Transverse colon (tissue), 4 donors: Measurements from ENCODE around the gene FAM170B. TPM values are rescaled to one million over a fixed set of nuclear protein-coding genes. Genes with fewer than 3 reads are reported as not detected.

Experiments
- DNase-seq: peaks from one replicate; pipeline ENCODE4 v3.0.0-alpha.2; 2019
- H3K27ac ChIP-seq, 4 donors: fragments of 200-600 bp; sonication (generic); 2 replicates each; pipeline ENCODE4 v1.5.1; 2016 to 2018; ENCODE audit warnings: inconsistent platforms in 4 of 4
- H3K27me3 ChIP-seq: fragments of 200-600 bp; sonication (generic); 2 replicates; pipeline ENCODE4 v1.5.1; 2017; ENCODE audit warnings: inconsistent platforms
- H3K36me3 ChIP-seq, 4 donors: fragments of 200-600 bp; sonication (generic); 2 replicates each; pipeline ENCODE4 v1.5.1; 2017 to 2019; ENCODE audit warnings: inconsistent platforms in 4 of 4
- H3K4me1 ChIP-seq, 4 donors: fragments of 200-600 bp; sonication (generic); 2 replicates each; pipeline ENCODE4 v1.5.1; 2017 to 2020; ENCODE audit warnings: inconsistent platforms in 4 of 4
- H3K4me3 ChIP-seq, 4 donors: fragments of 200-600 bp; sonication (generic); 1 replicate in 1 of 4; 2 replicates in 3 of 4; pipeline versions ENCODE4 v1.5.1 to v1.6.1; 2017 to 2019; ENCODE audit warnings: inconsistent platforms in 4 of 4
- H3K9me3 ChIP-seq, 2 donors: fragments of 200-600 bp; sonication (generic); 2 replicates each; pipeline ENCODE4 v1.5.1; 2017 to 2019; ENCODE audit warnings: inconsistent platforms in 2 of 2
- EP300 ChIP-seq: sonication (generic); formaldehyde crosslinking; IDR thresholded peaks from one replicate; pipeline ENCODE4 v1.6.1; 2017; ENCODE audit warnings: antibody characterized with exemption, low read depth
- POLR2A ChIP-seq: fragments of 450-650 bp; IDR thresholded peaks from one replicate; pipeline ENCODE4 v1.6.1; 2016; ENCODE audit warnings: antibody characterized with exemption, mild to moderate bottlenecking, moderate library complexity
- POLR2AphosphoS5 ChIP-seq, 3 donors: sonication (generic); formaldehyde crosslinking; IDR thresholded peaks; one replicate each; pipeline ENCODE4 v1.6.1; 2016; ENCODE audit warnings: antibody characterized with exemption in 3 of 3
- WGBS, 2 donors: methylation state at CpG; one replicate each; pipeline ENCODE4 v1.1.5; 2018; ENCODE audit warnings: low coverage in 1 of 2; 5-methylcytosine and 5-hydroxymethylcytosine counted together
- in situ Hi-C, 4 donors: fragments of 200-750 bp; cut with MboI; loops; one replicate each; pipeline versions ENCODE4 v1.15.0 to v1.15.1; 2017; ENCODE audit warnings: low sequenced_read_pairs in 3 of 4, low pct_ligation_motif_present in 1 of 4, low pct_unique_long_range_greater_than_20kb in 1 of 4
- intact Hi-C: fragments of 100-400 bp; cut with DNase I; formaldehyde crosslinking; loops from one replicate; pipeline ENCODE4 v1.15.1; 2023; ENCODE audit warnings: low total_unique reads
- total RNA-seq, 4 donors: library from RNA; depleted of rRNA; stranded (reverse); fragments of >200 nt; gene quantifications; one replicate each; pipeline ENCODE4 v1.1.0, GENCODE V29; 2016
- TF ChIP-seq, protein P1 (sequence below), 5 experiments: fragments of 200-600 bp in 3 of 5; fragments of 450-650 bp in 2 of 5; sonication (generic) in 3 of 5; IDR thresholded peaks; 1 replicate in 2 of 5; 2 replicates in 3 of 5; pipeline ENCODE4 v1.5.1; 2016 to 2017; ENCODE audit warnings: antibody characterized with exemption in 5 of 5, inconsistent platforms in 3 of 5, mild to moderate bottlenecking in 2 of 5, moderate library complexity in 1 of 5

FAM170B gene
- total RNA-seq, 4 donors from 2014 or later: not detected

DNA sequence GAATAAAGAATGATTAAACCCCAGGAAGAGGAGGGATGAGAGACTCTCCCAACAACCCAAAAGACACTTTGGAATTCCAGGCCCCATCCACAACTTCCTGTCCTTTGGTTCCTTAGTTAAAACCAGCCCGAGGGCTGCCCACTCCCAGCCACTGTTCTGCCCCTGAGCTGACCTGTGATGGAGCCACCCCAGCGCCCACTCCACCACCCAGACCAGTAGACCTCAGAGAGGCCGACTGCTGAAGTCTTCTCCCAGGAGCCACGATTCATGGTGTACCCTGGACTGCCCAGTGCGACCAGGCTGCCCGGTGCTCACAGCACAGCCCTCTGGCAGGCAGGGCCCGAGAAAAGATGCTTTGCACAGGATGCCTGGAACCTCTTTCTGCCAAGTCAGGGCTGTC is 25.2 kb downstream of the FAM170B start:
- Histone ChIP-seq H3K4me3 (no peak overlapping the region), H3K27me3 (peaks cover 2% of the 10 kb centered on the region), H3K27ac (no peak overlapping the region), H3K9me3 (no peaks in the 10 kb centered on the region), H3K4me1 (peaks cover 0 to 11% (median 4%) of the 10 kb centered on the region in 4 donors), H3K36me3 (no peaks in the 10 kb centered on the region)
- WGBS, 2 donors: 80% methylated on average over 7 of the region's 7 CpGs; no CpG with 5 or more reads in 1 of the 2 donors
- TF ChIP-seq, protein P1, sequence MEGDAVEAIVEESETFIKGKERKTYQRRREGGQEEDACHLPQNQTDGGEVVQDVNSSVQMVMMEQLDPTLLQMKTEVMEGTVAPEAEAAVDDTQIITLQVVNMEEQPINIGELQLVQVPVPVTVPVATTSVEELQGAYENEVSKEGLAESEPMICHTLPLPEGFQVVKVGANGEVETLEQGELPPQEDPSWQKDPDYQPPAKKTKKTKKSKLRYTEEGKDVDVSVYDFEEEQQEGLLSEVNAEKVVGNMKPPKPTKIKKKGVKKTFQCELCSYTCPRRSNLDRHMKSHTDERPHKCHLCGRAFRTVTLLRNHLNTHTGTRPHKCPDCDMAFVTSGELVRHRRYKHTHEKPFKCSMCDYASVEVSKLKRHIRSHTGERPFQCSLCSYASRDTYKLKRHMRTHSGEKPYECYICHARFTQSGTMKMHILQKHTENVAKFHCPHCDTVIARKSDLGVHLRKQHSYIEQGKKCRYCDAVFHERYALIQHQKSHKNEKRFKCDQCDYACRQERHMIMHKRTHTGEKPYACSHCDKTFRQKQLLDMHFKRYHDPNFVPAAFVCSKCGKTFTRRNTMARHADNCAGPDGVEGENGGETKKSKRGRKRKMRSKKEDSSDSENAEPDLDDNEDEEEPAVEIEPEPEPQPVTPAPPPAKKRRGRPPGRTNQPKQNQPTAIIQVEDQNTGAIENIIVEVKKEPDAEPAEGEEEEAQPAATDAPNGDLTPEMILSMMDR (IDR thresholded peaks at IDR 0.05): no peak
- TF ChIP-seq EP300 (no peak), POLR2A (no peak), POLR2AphosphoS5 (IDR thresholded peaks at IDR 0.05) (no peak)
- intact Hi-C loops (no loop called here), in situ Hi-C loops (no loop called here)
- no peak for DNase-seq

DNA sequence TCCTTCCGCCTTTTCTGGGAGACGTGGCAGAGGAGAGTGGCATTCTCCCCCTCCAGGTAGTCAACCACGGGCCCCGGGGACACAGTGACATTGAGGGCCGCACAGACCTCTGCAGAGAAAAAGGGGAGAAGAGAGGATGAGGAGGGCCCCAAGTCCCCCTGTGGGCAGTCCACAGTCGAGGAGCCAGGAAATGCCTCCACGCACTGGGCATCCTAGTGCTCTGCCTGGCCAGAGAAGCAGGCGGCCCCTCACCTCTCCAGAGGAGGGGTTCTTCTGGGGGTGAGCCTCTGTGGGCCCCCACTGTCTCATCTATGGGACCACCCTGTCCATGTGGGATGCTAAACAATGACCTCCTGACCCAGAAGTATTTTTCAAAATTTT is 25.9 kb downstream of the FAM170B start:
- no peak overlapping the region for H3K4me3 ChIP-seq
- intact Hi-C loops (no loop called here), in situ Hi-C loops (no loop called here)
- H3K27me3 ChIP-seq: no peaks in the 10 kb centered on the region
- no peak for DNase-seq
- TF ChIP-seq POLR2AphosphoS5 (IDR thresholded peaks at IDR 0.05) (no peak), POLR2A (no peak), EP300 (no peak)
- TF ChIP-seq, protein P1 (IDR thresholded peaks at IDR 0.05): no peak
- WGBS, 2 donors: 85 to 90% methylated on average over 5 to 8 of the region's 8 CpGs
- H3K27ac ChIP-seq: no peak overlapping the region
- H3K9me3 ChIP-seq: no peaks in the 10 kb centered on the region
- H3K4me1 ChIP-seq: peaks cover 0 to 11% (median 4%) of the 10 kb centered on the region in 4 donors
- H3K36me3 ChIP-seq: no peaks in the 10 kb centered on the region

DNA sequence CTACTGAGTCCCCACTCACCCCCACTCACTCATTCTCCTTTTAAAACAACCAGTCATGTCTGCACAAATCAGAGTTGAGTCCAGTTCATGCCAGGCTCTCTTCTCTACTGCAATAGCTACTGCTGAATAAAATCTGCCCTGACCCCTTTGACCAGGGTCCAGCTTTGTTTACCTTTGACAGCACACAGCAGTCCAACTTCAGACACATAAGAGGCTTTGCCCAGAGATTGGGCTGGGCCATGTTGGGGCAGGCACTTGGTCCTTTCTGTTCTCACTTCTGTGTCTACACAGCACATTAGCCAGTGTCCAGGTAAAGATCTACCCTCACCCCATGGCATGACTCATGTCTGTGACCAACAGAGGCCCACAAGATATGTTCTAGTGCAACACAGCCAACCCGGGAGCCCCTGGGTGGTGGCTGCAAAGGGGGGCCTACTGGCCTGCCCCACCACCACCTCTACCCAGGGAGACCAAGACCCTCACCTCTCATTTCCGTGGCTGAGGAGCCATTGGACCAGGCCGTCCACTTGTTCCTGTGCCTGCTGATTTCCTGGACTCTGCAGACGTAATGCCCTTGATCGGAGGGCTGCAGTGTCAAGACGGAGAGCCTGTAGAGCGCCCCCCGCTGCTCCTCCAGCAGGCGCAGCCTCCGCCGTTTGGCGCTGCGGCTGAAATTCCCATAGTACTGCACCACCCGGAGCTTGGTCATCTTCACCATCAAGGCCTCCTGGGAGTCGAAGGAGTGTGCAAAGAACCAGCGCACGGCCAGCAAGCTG is 26.5 kb downstream of the FAM170B start:
- no peaks in the 10 kb centered on the region for H3K9me3 ChIP-seq
- no peak overlapping the region for H3K4me3 ChIP-seq
- peaks cover 0 to 11% (median 4%) of the 10 kb centered on the region in 4 donors for H3K4me1 ChIP-seq
- no peaks in the 10 kb centered on the region for H3K27me3 ChIP-seq
- no peaks in the 10 kb centered on the region for H3K36me3 ChIP-seq
- intact Hi-C loops: no loop called here
- peak overlapping the region in 1 of 4 donors; percentile 21 for H3K27ac ChIP-seq
- in situ Hi-C loops: no loop called here
- DNase-seq: no peak
- WGBS, 2 donors: 91% methylated on average over 17 of the region's 17 CpGs; no CpG with 5 or more reads in 1 of the 2 donors
- TF ChIP-seq POLR2A (no peak), POLR2AphosphoS5 (IDR thresholded peaks at IDR 0.05) (no peak), EP300 (no peak)
- TF ChIP-seq, protein P1 (IDR thresholded peaks at IDR 0.05): no peak

DNA sequence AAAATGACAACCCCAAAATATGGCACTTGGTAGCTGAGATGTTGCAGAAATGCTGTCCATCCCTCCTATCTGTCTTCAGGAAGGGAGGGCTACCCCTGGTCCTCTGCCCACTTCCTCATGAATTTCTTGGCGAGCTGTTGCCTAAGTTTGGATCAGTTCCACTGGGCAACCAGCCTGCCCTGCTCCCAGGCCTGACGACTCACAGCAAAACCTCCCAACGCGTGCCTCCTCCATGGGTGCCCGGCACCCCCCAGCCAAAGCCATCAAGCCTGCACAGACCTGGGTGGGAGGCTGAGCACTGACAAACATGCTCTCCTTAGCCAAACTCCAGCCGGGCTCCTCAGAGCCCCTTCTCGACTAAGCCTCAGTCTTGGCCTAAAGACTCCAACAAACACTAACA is 27.4 kb downstream of the FAM170B start:
- intact Hi-C loops: no loop called here
- in situ Hi-C loops: no loop called here
- peaks cover 0 to 11% (median 4%) of the 10 kb centered on the region in 4 donors for H3K4me1 ChIP-seq
- H3K9me3 ChIP-seq: no peaks in the 10 kb centered on the region
- H3K27ac ChIP-seq: peak overlapping the region in 2 of 4 donors; percentile 18 to 21
- H3K27me3 ChIP-seq: no peaks in the 10 kb centered on the region
- TF ChIP-seq, protein P1 (IDR thresholded peaks at IDR 0.05): no peak
- H3K36me3 ChIP-seq: no peaks in the 10 kb centered on the region
- no peak for DNase-seq
- 0 to 54% methylated on average over 1 to 7 of the region's 7 CpGs for WGBS, 2 donors
- H3K4me3 ChIP-seq: no peak overlapping the region
